Breast epithelium (tissue), 4 donors: ENCODE measurements around the gene FOXA1. TPM values are rescaled to one million over a fixed set of nuclear protein-coding genes. Genes with fewer than 3 reads are reported as not detected.
A peak's percentile ranks its signal among the peaks of the same experiment; 100 is the strongest.

Source experiments
- DNase-seq, 2 donors: peaks; one replicate each; pipeline ENCODE4 v3.0.0-alpha.2; 2019; ENCODE audit warnings: low spot score in 2 of 2
- H3K27ac ChIP-seq, 2 donors: fragments of 200-600 bp; sonication (generic) in 1 of 2; one replicate each; pipeline ENCODE4 v1.5.1; 2016 to 2019; ENCODE audit warnings: mild to moderate bottlenecking in 1 of 2
- H3K27me3 ChIP-seq, 2 donors: fragments of 200-600 bp; sonication (generic) in 1 of 2; one replicate each; pipeline versions ENCODE4 v1.5.1 to v1.6.0; 2017 to 2019; ENCODE audit warnings: control low read depth in 1 of 2, mild to moderate bottlenecking in 1 of 2
- H3K36me3 ChIP-seq: fragments of 200-600 bp; one replicate; pipeline ENCODE4 v1.5.1; 2019
- H3K4me1 ChIP-seq, 2 donors: fragments of 200-600 bp; sonication (generic); one replicate each; pipeline ENCODE4 v1.5.1; 2016 to 2019; ENCODE audit warnings: control low read depth in 1 of 2
- H3K4me3 ChIP-seq, 3 donors: fragments of 200-600 bp; sonication (generic); 1 replicate in 2 of 3; 2 replicates in 1 of 3; pipeline ENCODE4 v1.5.1; 2016 to 2019; ENCODE audit warnings: mild to moderate bottlenecking in 3 of 3, moderate library complexity in 2 of 3
- H3K9me3 ChIP-seq, 2 donors: fragments of 200-600 bp; sonication (generic) in 1 of 2; one replicate each; pipeline ENCODE4 v1.5.1; 2016 to 2019; ENCODE audit warnings: control low read depth in 1 of 2
- POLR2A ChIP-seq: fragments of 450-650 bp; IDR thresholded peaks from one replicate; pipeline ENCODE4 v1.6.1; 2016; ENCODE audit warnings: antibody characterized with exemption, mild to moderate bottlenecking, moderate library complexity
- POLR2AphosphoS5 ChIP-seq, 3 donors: sonication (generic); formaldehyde crosslinking; IDR thresholded peaks; one replicate each; pipeline ENCODE4 v1.6.1; 2017; ENCODE audit warnings: antibody characterized with exemption in 3 of 3
- intact Hi-C: fragments of 100-400 bp; cut with DNase I; formaldehyde crosslinking; loops from one replicate; pipeline ENCODE4 v1.15.1; 2023; ENCODE audit warnings: low total_unique reads
- total RNA-seq, 3 donors: library from RNA; depleted of rRNA; stranded (reverse); fragments of >200 nt; gene quantifications; one replicate each; pipeline ENCODE4 v1.1.0, GENCODE V29; 2016
- TF ChIP-seq, protein P1 (sequence below), 3 donors: fragments of 450-650 bp; IDR thresholded peaks; one replicate each; pipeline ENCODE4 v1.5.1; 2016 to 2017; ENCODE audit warnings: antibody characterized with exemption in 3 of 3, mild to moderate bottlenecking in 3 of 3, moderate library complexity in 3 of 3

The FOXA1 gene
- total RNA-seq, 3 donors from 2014 or later: 0.32 to 80.6 (median 74.4) TPM

GRCh38 chr14:37585971-37586796, 8.9 kb downstream of the FOXA1 start:
- DNase-seq: no peak
- Histone ChIP-seq H3K27ac (peak overlapping the region; percentile 69 to 90), H3K4me3 (no peak overlapping the region), H3K27me3 (peaks cover 4 to 84% of the 10 kb centered on the region in 2 donors), H3K9me3 (no peaks in the 10 kb centered on the region), H3K4me1 (peaks cover 0 to 8% of the 10 kb centered on the region in 2 donors), H3K36me3 (no peaks in the 10 kb centered on the region)
- intact Hi-C loops: no loop called here
- TF ChIP-seq POLR2AphosphoS5 (IDR thresholded peaks at IDR 0.05) (no peak), POLR2A (no peak)
- TF ChIP-seq, protein P1, sequence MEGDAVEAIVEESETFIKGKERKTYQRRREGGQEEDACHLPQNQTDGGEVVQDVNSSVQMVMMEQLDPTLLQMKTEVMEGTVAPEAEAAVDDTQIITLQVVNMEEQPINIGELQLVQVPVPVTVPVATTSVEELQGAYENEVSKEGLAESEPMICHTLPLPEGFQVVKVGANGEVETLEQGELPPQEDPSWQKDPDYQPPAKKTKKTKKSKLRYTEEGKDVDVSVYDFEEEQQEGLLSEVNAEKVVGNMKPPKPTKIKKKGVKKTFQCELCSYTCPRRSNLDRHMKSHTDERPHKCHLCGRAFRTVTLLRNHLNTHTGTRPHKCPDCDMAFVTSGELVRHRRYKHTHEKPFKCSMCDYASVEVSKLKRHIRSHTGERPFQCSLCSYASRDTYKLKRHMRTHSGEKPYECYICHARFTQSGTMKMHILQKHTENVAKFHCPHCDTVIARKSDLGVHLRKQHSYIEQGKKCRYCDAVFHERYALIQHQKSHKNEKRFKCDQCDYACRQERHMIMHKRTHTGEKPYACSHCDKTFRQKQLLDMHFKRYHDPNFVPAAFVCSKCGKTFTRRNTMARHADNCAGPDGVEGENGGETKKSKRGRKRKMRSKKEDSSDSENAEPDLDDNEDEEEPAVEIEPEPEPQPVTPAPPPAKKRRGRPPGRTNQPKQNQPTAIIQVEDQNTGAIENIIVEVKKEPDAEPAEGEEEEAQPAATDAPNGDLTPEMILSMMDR (IDR thresholded peaks at IDR 0.05): no peak

DNA sequence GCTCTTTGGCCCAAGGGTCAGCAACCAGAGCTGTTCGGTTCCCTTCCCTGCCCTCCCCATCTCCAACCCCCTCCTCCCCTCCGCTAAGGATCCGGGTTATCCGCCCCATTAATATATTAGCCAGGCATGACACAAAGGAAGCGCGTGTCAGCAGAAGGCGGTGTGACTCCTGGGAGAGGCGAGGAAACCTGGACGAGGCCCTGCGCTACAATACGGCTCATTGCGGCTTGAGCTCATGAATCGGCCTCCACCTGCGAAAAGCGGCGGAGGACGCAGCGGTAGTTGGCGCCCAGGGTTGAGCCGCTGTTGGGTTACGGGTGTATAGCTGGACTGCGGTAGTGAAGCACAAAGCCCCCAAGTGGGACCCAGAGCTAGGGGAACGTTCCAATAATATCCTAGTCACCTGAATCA, 9.9 kb downstream of the FOXA1 start:
- H3K4me3 ChIP-seq: peak overlapping the region in 2 of 3 donors; percentile 35 to 61
- H3K36me3 ChIP-seq: no peaks in the 10 kb centered on the region
- H3K9me3 ChIP-seq: no peaks in the 10 kb centered on the region
- DNase-seq: peak; percentile 23 to 76
- intact Hi-C loops: no loop called here
- peaks cover 0 to 8% of the 10 kb centered on the region in 2 donors for H3K4me1 ChIP-seq
- TF ChIP-seq, protein P1 (IDR thresholded peaks at IDR 0.05): no peak
- TF ChIP-seq POLR2AphosphoS5 (IDR thresholded peaks at IDR 0.05): no peak
- TF ChIP-seq POLR2A: no peak
- H3K27me3 ChIP-seq: peaks cover 4 to 73% of the 10 kb centered on the region in 2 donors
- peak overlapping the region; percentile 69 to 90 for H3K27ac ChIP-seq

- H3K27ac ChIP-seq: peak overlapping the region; percentile 69 to 90
- H3K36me3 ChIP-seq: no peaks in the 10 kb centered on the region
- no peaks in the 10 kb centered on the region for H3K9me3 ChIP-seq
- TF ChIP-seq POLR2A (no peak), POLR2AphosphoS5 (IDR thresholded peaks at IDR 0.05) (no peak)
- TF ChIP-seq, protein P1 (IDR thresholded peaks at IDR 0.05): no peak
- DNase-seq: peak in 1 of 2 donors; percentile 63
- peaks cover 4 to 66% of the 10 kb centered on the region in 2 donors for H3K27me3 ChIP-seq
- H3K4me1 ChIP-seq: peaks cover 0 to 8% of the 10 kb centered on the region in 2 donors
- H3K4me3 ChIP-seq: peak overlapping the region in 2 of 3 donors; percentile 35 to 61
- intact Hi-C loops: no loop called here
Observed at GRCh38 chr14:37584211-37585100, 10.6 kb downstream of the FOXA1 start.

- peak in 1 of 2 donors; percentile 66 for DNase-seq
- H3K27me3 ChIP-seq: peaks cover 4 to 58% of the 10 kb centered on the region in 2 donors
- no peaks in the 10 kb centered on the region for H3K9me3 ChIP-seq
- TF ChIP-seq POLR2A: no peak
- TF ChIP-seq, protein P1 (IDR thresholded peaks at IDR 0.05): no peak
- TF ChIP-seq POLR2AphosphoS5 (IDR thresholded peaks at IDR 0.05): no peak
- no peaks in the 10 kb centered on the region for H3K36me3 ChIP-seq
- H3K4me1 ChIP-seq: peaks cover 0 to 8% of the 10 kb centered on the region in 2 donors
- intact Hi-C loops: no loop called here
- peak overlapping the region; percentile 69 to 88 for H3K27ac ChIP-seq
- H3K4me3 ChIP-seq: peak overlapping the region in 2 of 3 donors; percentile 35 to 61
Observed at GRCh38 chr14:37583358-37584210, 11.5 kb downstream of the FOXA1 start.
